K562 (cell line): ENCODE results near the gene RDH13.

ENCODE experiments used
- CTCF ChIP-seq, 3 experiments: IDR thresholded peaks in 2 of 3; conservative IDR thresholded peaks in 1 of 3; 2 replicates each; pipeline ENCODE4 v1.5.1; 2011 to 2012; ENCODE audit warnings: low read length in 3 of 3, mild to moderate bottlenecking in 3 of 3, control low read depth in 2 of 3, improper control_type of control experiment in 1 of 3, inconsistent platforms in 1 of 3, low read depth in 1 of 3, mixed read lengths in 1 of 3, moderate library complexity in 1 of 3; ENCODE audit not compliant: insufficient read depth in 2 of 3
- HMGXB4 ChIP-seq: sonication (generic); formaldehyde crosslinking; IDR thresholded peaks from 2 replicates; pipeline ENCODE4 v1.8.1; 2023; ENCODE audit warnings: mild to moderate bottlenecking, missing genetic modification reagents
- MLLT1 ChIP-seq, 2 experiments: fragments of 450-650 bp; IDR thresholded peaks; 2 replicates each; pipeline ENCODE4 v1.6.1; 2016
- SMARCA4 ChIP-seq: fragments of 450-650 bp; IDR thresholded peaks from 2 replicates; pipeline ENCODE4 v1.6.1; 2016
- TCF3 ChIP-seq: sonication (generic); formaldehyde crosslinking; IDR thresholded peaks from 2 replicates; pipeline ENCODE4 v1.4.0; 2020; ENCODE audit warnings: mild to moderate bottlenecking, missing genetic modification reagents
- ZFX ChIP-seq: sonication (generic); formaldehyde crosslinking; IDR thresholded peaks from 2 replicates; pipeline ENCODE4 v1.8.0; 2022; ENCODE audit warnings: mild to moderate bottlenecking, missing genetic modification reagents, moderate library complexity

GRCh38 chr19:55092423-55093318 is 29.7 kb upstream of the RDH13 start:
- TF ChIP-seq CTCF (IDR thresholded peaks at IDR 0.05 in 2 of 3, conservative IDR thresholded peaks at IDR 0.05 in 1 of 3; ENCODE audit: insufficient read depth in 2 of 3, low read depth in 1 of 3, low read length in 3 of 3), result no peak
- no peak for TF ChIP-seq MLLT1 (IDR thresholded peaks at IDR 0.05)
- no peak for TF ChIP-seq ZFX
- no peak for TF ChIP-seq TCF3 (CRISPR knock-in tag)
- no peak for TF ChIP-seq HMGXB4 (CRISPR knock-in tag)
- TF ChIP-seq SMARCA4, result no peak
